Fibroblast of lung (primary cell): ENCODE results near the gene LITAF. TPM values are rescaled to one million over a fixed set of nuclear protein-coding genes. Genes with fewer than 3 reads are reported as not detected.

ENCODE experiments used
- DNase-seq, 2 donors: peaks; one replicate each; pipeline versions ENCODE4 v3.0.0 to v3.0.0-alpha.2; 2010; ENCODE audit warnings: low read depth in 2 of 2
- H2AFZ ChIP-seq: 2 replicates; pipeline ENCODE4 v1.5.1; 2012; ENCODE audit warnings: low read length, control low read depth, inconsistent platforms
- H3K27ac ChIP-seq: 2 replicates; pipeline ENCODE4 v1.5.1; 2011; ENCODE audit warnings: low read length, control low read depth; ENCODE audit not compliant: insufficient read depth
- H3K27me3 ChIP-seq: 2 replicates; pipeline ENCODE4 v1.5.1; 2011; ENCODE audit warnings: mild to moderate bottlenecking, low read length; ENCODE audit not compliant: control insufficient read depth, insufficient read depth
- H3K36me3 ChIP-seq: 2 replicates; pipeline ENCODE4 v1.5.1; 2011; ENCODE audit warnings: low read length; ENCODE audit not compliant: control insufficient read depth, insufficient read depth
- H3K4me1 ChIP-seq: 2 replicates; pipeline ENCODE4 v1.5.1; 2011; ENCODE audit warnings: low read length; ENCODE audit not compliant: control insufficient read depth, insufficient read depth; ENCODE audit errors: extremely low read depth
- H3K4me2 ChIP-seq: 2 replicates; pipeline ENCODE4 v1.5.1; 2011; ENCODE audit warnings: low read length, control low read depth; ENCODE audit not compliant: insufficient read depth; ENCODE audit errors: extremely low read depth
- H3K4me3 ChIP-seq, 4 experiments: fragments of 200-600 bp in 1 of 4; sonication (generic) in 1 of 4; replicated peaks in 1 of 4; 2 replicates each; pipeline ENCODE4 v1.5.1; 2011 to 2016; ENCODE audit warnings: low read length in 4 of 4, low read depth in 3 of 4, mild to moderate bottlenecking in 3 of 4, control low read depth in 2 of 4, inconsistent platforms in 1 of 4, mixed read lengths in 1 of 4; ENCODE audit not compliant: insufficient read depth in 1 of 4; ENCODE audit errors: control extremely low read depth in 1 of 4
- H3K79me2 ChIP-seq: 2 replicates; pipeline ENCODE4 v1.5.1; 2012; ENCODE audit warnings: mild to moderate bottlenecking, low read length, inconsistent platforms; ENCODE audit not compliant: control insufficient read depth, insufficient read depth
- H3K9ac ChIP-seq: 2 replicates; pipeline ENCODE4 v1.5.1; 2011; ENCODE audit warnings: mild to moderate bottlenecking, low read length, control low read depth; ENCODE audit not compliant: insufficient read depth
- H3K9me3 ChIP-seq: 2 replicates; pipeline ENCODE4 v1.5.1; 2012; ENCODE audit warnings: low read depth, low read length; ENCODE audit not compliant: control insufficient read depth, insufficient read depth
- H4K20me1 ChIP-seq: 2 replicates; pipeline ENCODE4 v1.5.1; 2011; ENCODE audit warnings: low read length; ENCODE audit not compliant: control insufficient read depth, insufficient read depth; ENCODE audit errors: extremely low read depth
- CTCF ChIP-seq, 2 donors: IDR thresholded peaks in 1 of 2; conservative IDR thresholded peaks in 1 of 2; 1 replicate in 1 of 2; 2 replicates in 1 of 2; pipeline ENCODE4 v1.5.1; 2011 to 2012; ENCODE audit warnings: low read length in 2 of 2, control low read depth in 1 of 2, inconsistent platforms in 1 of 2, low read depth in 1 of 2, mild to moderate bottlenecking in 1 of 2
- EZH2 ChIP-seq: IDR thresholded peaks from 2 replicates; pipeline ENCODE4 v1.5.1; 2012; ENCODE audit warnings: low read length, control low read depth, mild to moderate bottlenecking; ENCODE audit errors: missing control alignments
- polyA plus RNA-seq, 2 donors: library from polyadenylated mRNA; depleted of rRNA in 1 of 2; stranded (reverse) in 1 of 2; unstranded in 1 of 2; fragments of >200 nt; gene quantifications; 2 replicates each; pipeline ENCODE4 v1.2.1, GENCODE V29; 2011 to 2012; ENCODE audit warnings: missing spikeins in 1 of 2
- total RNA-seq: library from RNA; depleted of rRNA; stranded (reverse); fragments of >200 nt; gene quantifications from 2 replicates; pipeline ENCODE4 v1.2.1, GENCODE V29; 2014

LITAF gene
- total and polyA plus RNA-seq, 2 donors (not counting 1 experiment from before 2014, with no cell fraction given) = 79.6 to 162 TPM

- no peak for TF ChIP-seq EZH2
- TF ChIP-seq CTCF (conservative IDR thresholded peaks at IDR 0.05 in 1 of 2, IDR thresholded peaks at IDR 0.05 in 1 of 2; ENCODE audit: low read depth in 1 of 2, low read length in 2 of 2) = no peak
- Histone ChIP-seq H3K9me3 (no peaks in the 10 kb centered on the region), H3K4me3 (no peak overlapping the region), H3K79me2 (no peaks in the 10 kb centered on the region), H3K4me1 (peaks cover 3% of the 10 kb centered on the region), H4K20me1 (no peaks in the 10 kb centered on the region), H3K27ac (no peak overlapping the region), H3K9ac (no peak overlapping the region), H3K27me3 (no peaks in the 10 kb centered on the region), H2AFZ (no peak overlapping the region), H3K4me2 (no peak overlapping the region), H3K36me3 (peaks cover 24% of the 10 kb centered on the region)
- DNase-seq = no peak
Observed at GRCh38 chr16:11551842-11552241, 34.9 kb downstream of the LITAF start.

- no peak overlapping the region for H2AFZ ChIP-seq
- no peaks in the 10 kb centered on the region for H3K9me3 ChIP-seq
- no peak overlapping the region for H3K4me3 ChIP-seq
- no peak overlapping the region for H3K9ac ChIP-seq
- H3K27ac ChIP-seq = no peak overlapping the region
- DNase-seq = peak in 1 of 2 donors; percentile 29
- H3K4me1 ChIP-seq = peaks cover 4% of the 10 kb centered on the region
- H3K79me2 ChIP-seq = no peaks in the 10 kb centered on the region
- no peaks in the 10 kb centered on the region for H3K27me3 ChIP-seq
- H3K36me3 ChIP-seq = peaks cover 19% of the 10 kb centered on the region
- no peaks in the 10 kb centered on the region for H4K20me1 ChIP-seq
- no peak for TF ChIP-seq CTCF (conservative IDR thresholded peaks at IDR 0.05 in 1 of 2, IDR thresholded peaks at IDR 0.05 in 1 of 2; ENCODE audit: low read depth in 1 of 2, low read length in 2 of 2)
- no peak for TF ChIP-seq EZH2
- H3K4me2 ChIP-seq = no peak overlapping the region
Observed at GRCh38 chr16:11550791-11551498, 35.8 kb downstream of the LITAF start.

GRCh38 chr16:11547118-11547916 is 39.4 kb downstream of the LITAF start:
- Histone ChIP-seq H3K4me1 (peaks cover 4% of the 10 kb centered on the region), H3K27me3 (no peaks in the 10 kb centered on the region), H3K4me3 (no peak overlapping the region), H3K79me2 (no peaks in the 10 kb centered on the region), H3K9ac (no peak overlapping the region), H3K9me3 (no peaks in the 10 kb centered on the region), H4K20me1 (no peaks in the 10 kb centered on the region), H2AFZ (no peak overlapping the region), H3K27ac (peak overlapping the region; percentile 50), H3K36me3 (peaks cover 8% of the 10 kb centered on the region), H3K4me2 (peak overlapping the region; percentile 30)
- TF ChIP-seq CTCF (conservative IDR thresholded peaks at IDR 0.05 in 1 of 2, IDR thresholded peaks at IDR 0.05 in 1 of 2; ENCODE audit: low read depth in 1 of 2, low read length in 2 of 2) (no peak), EZH2 (no peak)
- no peak for DNase-seq
